HL-60 (cell line): Measurements from ENCODE around the gene GORASP2.

ENCODE experiments used
- DNase-seq, 2 experiments: peaks; one replicate each; pipeline ENCODE4 v3.0.0-alpha.2; 2010 to 2020; ENCODE audit warnings: low read depth in 1 of 2, low spot score in 1 of 2
- H3K27ac ChIP-seq: fragments of 250-450 bp; sonication (Bioruptor Pico); replicated peaks from 2 replicates; pipeline ENCODE4 v1.5.1; 2020; ENCODE audit warnings: mild to moderate bottlenecking, moderate library complexity
- H3K27me3 ChIP-seq: fragments of 250-450 bp; sonication (Bioruptor Pico); 2 replicates; pipeline ENCODE4 v1.5.1; 2021; ENCODE audit warnings: mild to moderate bottlenecking, moderate library complexity; ENCODE audit not compliant: insufficient read depth, poor library complexity, severe bottlenecking
- H3K4me3 ChIP-seq: replicated peaks from 2 replicates; pipeline ENCODE4 v1.5.1; 2011; ENCODE audit warnings: mild to moderate bottlenecking, control low read depth, low read length; ENCODE audit not compliant: insufficient read depth
- GABPA ChIP-seq: IDR thresholded peaks from 2 replicates; pipeline ENCODE4 v1.6.1; 2012; ENCODE audit warnings: low read depth
- POLR2AphosphoS5 ChIP-seq: IDR thresholded peaks from 2 replicates; pipeline ENCODE4 v1.6.1; 2012; ENCODE audit warnings: low read depth
- SPI1 ChIP-seq: IDR thresholded peaks from 2 replicates; pipeline ENCODE4 v1.6.1; 2012; ENCODE audit warnings: low read depth, mild to moderate bottlenecking, borderline replicate concordance
- TF ChIP-seq, protein P1 (sequence below): IDR thresholded peaks from 2 replicates; pipeline ENCODE4 v1.6.1; 2012; ENCODE audit warnings: low read depth; ENCODE audit not compliant: insufficient replicate concordance
- TF ChIP-seq, protein P2 (sequence below): IDR thresholded peaks from one replicate; pipeline ENCODE4 v1.5.1; 2011; ENCODE audit warnings: low read length, control low read depth, inconsistent platforms; ENCODE audit not compliant: insufficient read depth

The GORASP2 gene

DNA sequence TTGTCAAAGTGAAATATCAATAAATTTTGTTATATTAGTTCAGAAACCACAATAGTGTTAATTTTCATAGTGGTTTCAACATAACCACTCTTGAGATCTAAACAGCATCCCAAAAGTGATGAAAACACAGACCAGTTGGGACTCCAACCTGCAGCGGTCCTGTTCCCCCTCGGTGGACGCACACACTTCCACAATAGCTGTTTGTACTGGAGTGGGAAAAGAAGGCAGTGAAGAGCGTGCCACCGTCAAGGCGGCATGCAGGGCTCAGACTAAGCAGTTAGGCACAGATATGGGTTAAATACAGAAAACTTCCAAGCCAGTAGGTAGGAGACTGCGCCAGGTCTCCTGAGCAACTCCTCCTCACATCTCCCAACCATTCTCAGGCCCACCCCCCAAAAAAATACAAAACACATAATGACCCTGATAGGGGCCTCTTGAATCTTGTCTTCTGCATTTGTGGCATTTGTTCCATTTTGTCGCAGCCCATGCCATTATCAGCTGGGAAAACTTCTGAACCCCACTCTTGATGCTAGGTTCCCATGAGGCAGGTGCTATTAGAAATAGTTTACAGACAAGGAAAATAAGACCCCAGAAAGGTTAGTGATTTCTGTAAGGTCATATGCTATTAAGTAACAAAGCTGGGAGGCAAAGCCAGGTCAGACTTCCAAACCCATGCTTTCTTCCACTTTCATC is 57.7 kb downstream of the GORASP2 start:
- Histone ChIP-seq H3K4me3 (no peak overlapping the region), H3K27ac (no peak overlapping the region), H3K27me3 (peaks cover 4% of the 10 kb centered on the region)
- no peak for DNase-seq
- TF ChIP-seq SPI1 (no peak), GABPA (no peak), POLR2AphosphoS5 (no peak)
- TF ChIP-seq, protein P1, sequence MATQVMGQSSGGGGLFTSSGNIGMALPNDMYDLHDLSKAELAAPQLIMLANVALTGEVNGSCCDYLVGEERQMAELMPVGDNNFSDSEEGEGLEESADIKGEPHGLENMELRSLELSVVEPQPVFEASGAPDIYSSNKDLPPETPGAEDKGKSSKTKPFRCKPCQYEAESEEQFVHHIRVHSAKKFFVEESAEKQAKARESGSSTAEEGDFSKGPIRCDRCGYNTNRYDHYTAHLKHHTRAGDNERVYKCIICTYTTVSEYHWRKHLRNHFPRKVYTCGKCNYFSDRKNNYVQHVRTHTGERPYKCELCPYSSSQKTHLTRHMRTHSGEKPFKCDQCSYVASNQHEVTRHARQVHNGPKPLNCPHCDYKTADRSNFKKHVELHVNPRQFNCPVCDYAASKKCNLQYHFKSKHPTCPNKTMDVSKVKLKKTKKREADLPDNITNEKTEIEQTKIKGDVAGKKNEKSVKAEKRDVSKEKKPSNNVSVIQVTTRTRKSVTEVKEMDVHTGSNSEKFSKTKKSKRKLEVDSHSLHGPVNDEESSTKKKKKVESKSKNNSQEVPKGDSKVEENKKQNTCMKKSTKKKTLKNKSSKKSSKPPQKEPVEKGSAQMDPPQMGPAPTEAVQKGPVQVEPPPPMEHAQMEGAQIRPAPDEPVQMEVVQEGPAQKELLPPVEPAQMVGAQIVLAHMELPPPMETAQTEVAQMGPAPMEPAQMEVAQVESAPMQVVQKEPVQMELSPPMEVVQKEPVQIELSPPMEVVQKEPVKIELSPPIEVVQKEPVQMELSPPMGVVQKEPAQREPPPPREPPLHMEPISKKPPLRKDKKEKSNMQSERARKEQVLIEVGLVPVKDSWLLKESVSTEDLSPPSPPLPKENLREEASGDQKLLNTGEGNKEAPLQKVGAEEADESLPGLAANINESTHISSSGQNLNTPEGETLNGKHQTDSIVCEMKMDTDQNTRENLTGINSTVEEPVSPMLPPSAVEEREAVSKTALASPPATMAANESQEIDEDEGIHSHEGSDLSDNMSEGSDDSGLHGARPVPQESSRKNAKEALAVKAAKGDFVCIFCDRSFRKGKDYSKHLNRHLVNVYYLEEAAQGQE = no peak
- TF ChIP-seq, protein P2, sequence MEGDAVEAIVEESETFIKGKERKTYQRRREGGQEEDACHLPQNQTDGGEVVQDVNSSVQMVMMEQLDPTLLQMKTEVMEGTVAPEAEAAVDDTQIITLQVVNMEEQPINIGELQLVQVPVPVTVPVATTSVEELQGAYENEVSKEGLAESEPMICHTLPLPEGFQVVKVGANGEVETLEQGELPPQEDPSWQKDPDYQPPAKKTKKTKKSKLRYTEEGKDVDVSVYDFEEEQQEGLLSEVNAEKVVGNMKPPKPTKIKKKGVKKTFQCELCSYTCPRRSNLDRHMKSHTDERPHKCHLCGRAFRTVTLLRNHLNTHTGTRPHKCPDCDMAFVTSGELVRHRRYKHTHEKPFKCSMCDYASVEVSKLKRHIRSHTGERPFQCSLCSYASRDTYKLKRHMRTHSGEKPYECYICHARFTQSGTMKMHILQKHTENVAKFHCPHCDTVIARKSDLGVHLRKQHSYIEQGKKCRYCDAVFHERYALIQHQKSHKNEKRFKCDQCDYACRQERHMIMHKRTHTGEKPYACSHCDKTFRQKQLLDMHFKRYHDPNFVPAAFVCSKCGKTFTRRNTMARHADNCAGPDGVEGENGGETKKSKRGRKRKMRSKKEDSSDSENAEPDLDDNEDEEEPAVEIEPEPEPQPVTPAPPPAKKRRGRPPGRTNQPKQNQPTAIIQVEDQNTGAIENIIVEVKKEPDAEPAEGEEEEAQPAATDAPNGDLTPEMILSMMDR = no peak

DNA sequence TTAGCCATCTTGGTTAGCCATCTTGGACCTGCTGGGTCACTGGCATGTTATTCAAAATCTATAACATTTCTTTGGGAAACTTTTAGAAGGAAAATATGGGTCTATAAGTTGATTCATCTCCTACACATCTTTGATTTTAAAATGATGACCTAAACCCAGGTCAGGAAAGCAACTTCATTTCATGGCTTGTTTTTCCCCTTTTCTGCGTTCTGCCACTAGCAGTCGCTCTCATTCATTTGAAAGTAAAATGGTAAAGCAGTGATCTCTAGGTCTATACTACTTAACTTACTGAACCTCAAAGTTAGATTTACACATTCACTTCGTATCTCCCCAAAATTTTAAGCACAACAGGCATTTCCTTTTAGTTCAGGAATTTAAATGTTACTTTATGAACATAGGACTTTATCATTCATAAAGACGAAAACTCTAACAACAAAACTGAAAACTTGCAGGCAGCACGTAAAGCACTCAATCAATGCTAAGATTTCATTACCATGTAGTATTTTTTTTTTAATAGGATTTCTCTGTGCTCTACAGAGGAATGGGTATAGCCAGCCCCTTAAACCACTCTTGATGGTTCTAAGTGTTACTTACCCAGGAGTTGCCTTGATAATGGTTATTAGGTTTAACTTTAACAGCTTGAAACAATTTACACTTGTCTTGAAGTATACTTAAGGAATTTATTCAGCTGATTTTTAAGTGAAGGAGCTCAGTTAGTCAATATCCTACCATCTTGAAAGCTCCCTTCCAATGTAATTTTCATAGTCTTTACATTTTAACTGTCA is 62.5 kb downstream of the GORASP2 start:
- Histone ChIP-seq H3K27ac (no peak overlapping the region), H3K4me3 (no peak overlapping the region)

DNA sequence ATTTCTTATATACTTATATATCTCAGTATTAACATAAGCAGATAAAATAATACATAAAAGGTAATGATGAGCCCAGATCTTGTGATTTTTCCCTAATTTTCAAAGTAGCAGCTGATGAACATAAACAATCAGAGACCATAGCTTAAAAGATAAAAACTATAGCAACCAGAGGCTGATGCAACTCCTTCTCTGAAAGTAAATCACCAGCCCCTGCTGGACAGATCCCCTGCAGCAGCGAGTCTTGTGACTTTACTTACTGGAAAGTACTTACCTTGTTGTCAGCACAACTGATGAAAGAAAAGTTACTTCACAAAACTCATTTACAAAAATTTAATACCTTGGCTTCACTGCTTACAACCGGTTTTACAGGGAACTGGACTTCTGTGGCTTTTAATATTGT is 67.3 kb downstream of the GORASP2 start:
- Histone ChIP-seq H3K4me3 (no peak overlapping the region), H3K27me3 (no peaks in the 10 kb centered on the region), H3K27ac (no peak overlapping the region)
- TF ChIP-seq, protein P2 = no peak
- TF ChIP-seq GABPA = no peak
- TF ChIP-seq, protein P1 = no peak
- no peak for TF ChIP-seq POLR2AphosphoS5
- no peak for TF ChIP-seq SPI1
- no peak for DNase-seq

More for the DNA sequence above, 62.5 kb downstream of the GORASP2 start:
- H3K27me3 ChIP-seq = no peaks in the 10 kb centered on the region
- no peak for DNase-seq
- TF ChIP-seq GABPA = no peak
- TF ChIP-seq POLR2AphosphoS5 = no peak
- TF ChIP-seq SPI1 = no peak
- TF ChIP-seq, protein P2 = no peak
- TF ChIP-seq, protein P1 = no peak
